ENCODE results near the gene STK32A.

The STK32A gene

GRCh38 chr5:147426640-147427327 lies 192.0 kb downstream of the STK32A start:
- Histone ChIP-seq H3K27ac (no peak overlapping the region), H3K36me3 (ENCODE audit: control insufficient read depth, insufficient read depth, low read length) (no peaks in the 10 kb centered on the region), H3K4me3 (ENCODE audit: low read depth, low read length) (no peak overlapping the region), H3K79me2 (no peaks in the 10 kb centered on the region), H3K27me3 (ENCODE audit: control insufficient read depth, insufficient read depth, low read length) (no peaks in the 10 kb centered on the region), H3K9ac (no peak overlapping the region), H3K4me2 (ENCODE audit: low read length) (no peak overlapping the region), H3K4me1 (peaks cover 4% of the 10 kb centered on the region), H3K9me3 (ENCODE audit: control insufficient read depth, low read length) (no peaks in the 10 kb centered on the region), H2AFZ (no peak overlapping the region)
- no peak for TF ChIP-seq CTCF (IDR thresholded peaks at IDR 0.05)

- H3K9ac ChIP-seq = no peak overlapping the region
- H2AFZ ChIP-seq = no peak overlapping the region
- no peak overlapping the region for H3K4me3 ChIP-seq (ENCODE audit: low read depth, low read length)
- no peaks in the 10 kb centered on the region for H3K79me2 ChIP-seq
- no peaks in the 10 kb centered on the region for H3K9me3 ChIP-seq (ENCODE audit: control insufficient read depth, low read length)
- no peak overlapping the region for H3K4me2 ChIP-seq (ENCODE audit: low read length)
- TF ChIP-seq CTCF (IDR thresholded peaks at IDR 0.05) = no peak
- no peak overlapping the region for H3K27ac ChIP-seq
- H3K36me3 ChIP-seq (ENCODE audit: control insufficient read depth, insufficient read depth, low read length) = no peaks in the 10 kb centered on the region
- H3K27me3 ChIP-seq (ENCODE audit: control insufficient read depth, insufficient read depth, low read length) = no peaks in the 10 kb centered on the region
- peaks cover 4% of the 10 kb centered on the region for H3K4me1 ChIP-seq
Observed at GRCh38 chr5:147427521-147428401, 192.9 kb downstream of the STK32A start.

- Histone ChIP-seq H3K36me3 (ENCODE audit: control insufficient read depth, insufficient read depth, low read length) (no peaks in the 10 kb centered on the region), H3K4me1 (peaks cover 4% of the 10 kb centered on the region)
Observed at GRCh38 chr5:147430628-147431027, 195.8 kb downstream of the STK32A start.

GRCh38 chr5:147431586-147431985 lies 196.8 kb downstream of the STK32A start:
- H3K4me1 ChIP-seq = peaks cover 4% of the 10 kb centered on the region
- no peaks in the 10 kb centered on the region for H3K36me3 ChIP-seq (ENCODE audit: control insufficient read depth, insufficient read depth, low read length)
- no peak for TF ChIP-seq CTCF (IDR thresholded peaks at IDR 0.05)
- no peak overlapping the region for H3K27ac ChIP-seq
- H3K79me2 ChIP-seq = no peaks in the 10 kb centered on the region
- no peak overlapping the region for H2AFZ ChIP-seq
- no peaks in the 10 kb centered on the region for H3K27me3 ChIP-seq (ENCODE audit: control insufficient read depth, insufficient read depth, low read length)
- no peak overlapping the region for H3K9ac ChIP-seq
- no peak overlapping the region for H3K4me2 ChIP-seq (ENCODE audit: low read length)
- no peak overlapping the region for H3K4me3 ChIP-seq (ENCODE audit: low read depth, low read length)
- no peaks in the 10 kb centered on the region for H3K9me3 ChIP-seq (ENCODE audit: control insufficient read depth, low read length)

More at GRCh38 chr5:147430628-147431027, 195.8 kb downstream of the STK32A start:
- H2AFZ ChIP-seq = no peak overlapping the region
- no peak for TF ChIP-seq CTCF (IDR thresholded peaks at IDR 0.05)
- no peaks in the 10 kb centered on the region for H3K9me3 ChIP-seq (ENCODE audit: control insufficient read depth, low read length)
- H3K27ac ChIP-seq = no peak overlapping the region
- no peak overlapping the region for H3K9ac ChIP-seq
- H3K27me3 ChIP-seq (ENCODE audit: control insufficient read depth, insufficient read depth, low read length) = no peaks in the 10 kb centered on the region
- H3K4me3 ChIP-seq (ENCODE audit: low read depth, low read length) = no peak overlapping the region
- H3K4me2 ChIP-seq (ENCODE audit: low read length) = no peak overlapping the region
- H3K79me2 ChIP-seq = no peaks in the 10 kb centered on the region
